GM23338 (cell line): Measurements from ENCODE around the gene LMO1. TPM values are rescaled to one million over a fixed set of nuclear protein-coding genes. Genes with fewer than 3 reads are reported as not detected.

ENCODE experiments used
- ATAC-seq: fragments of 200-7000 bp; cut with Tn5 transposase; 3 replicates; pipeline ENCODE4 v1.9.1; 2020
- DNase-seq: peaks from one replicate; pipeline ENCODE4 v3.0.0-alpha.2; 2015; ENCODE audit warnings: low spot score
- H2AFZ ChIP-seq: fragments of 200-600 bp; sonication (generic); 2 replicates; pipeline ENCODE4 v1.8.0; 2016; ENCODE audit warnings: antibody characterized with exemption, mild to moderate bottlenecking, moderate library complexity
- H3F3A ChIP-seq: fragments of 200-600 bp; sonication (generic); replicated peaks from 2 replicates; pipeline ENCODE4 v1.8.0; 2017; ENCODE audit warnings: antibody characterized with exemption, mixed run types, low read depth
- H3K27ac ChIP-seq: fragments of 200-600 bp; sonication (generic); 2 replicates; pipeline ENCODE4 v1.6.1; 2016; ENCODE audit warnings: low read depth
- H3K27me3 ChIP-seq: fragments of 200-600 bp; sonication (generic); 2 replicates; pipeline ENCODE4 v1.8.0; 2016; ENCODE audit warnings: mild to moderate bottlenecking, mixed run types, moderate library complexity; ENCODE audit not compliant: insufficient read depth
- H3K36me3 ChIP-seq: fragments of 200-600 bp; sonication (generic); 2 replicates; pipeline ENCODE4 v1.8.0; 2016; ENCODE audit warnings: mild to moderate bottlenecking; ENCODE audit not compliant: insufficient read depth
- H3K4me1 ChIP-seq: fragments of 200-600 bp; sonication (generic); 2 replicates; pipeline ENCODE4 v1.8.0; 2016; ENCODE audit warnings: mild to moderate bottlenecking, moderate library complexity; ENCODE audit not compliant: insufficient read depth
- H3K4me2 ChIP-seq: fragments of 200-600 bp; sonication (generic); 2 replicates; pipeline ENCODE4 v1.7.1; 2017; ENCODE audit warnings: mixed run types
- H3K4me3 ChIP-seq: fragments of 200-600 bp; sonication (generic); 2 replicates; pipeline ENCODE4 v1.6.1; 2016; ENCODE audit warnings: mixed run types
- H3K79me2 ChIP-seq: fragments of 200-600 bp; sonication (generic); replicated peaks from 2 replicates; pipeline ENCODE4 v1.8.0; 2017; ENCODE audit warnings: mild to moderate bottlenecking; ENCODE audit not compliant: insufficient read depth
- H3K9me2 ChIP-seq: fragments of 200-600 bp; sonication (generic); 2 replicates; pipeline ENCODE4 v1.8.0; 2017; ENCODE audit not compliant: insufficient read depth
- H4K20me1 ChIP-seq: fragments of 200-600 bp; sonication (generic); replicated peaks from 2 replicates; pipeline ENCODE4 v1.8.0; 2017; ENCODE audit warnings: mild to moderate bottlenecking; ENCODE audit not compliant: insufficient read depth
- H3K27ac Mint-ChIP-seq: 2 replicates; pipeline ENCODE4 v1.8.0; 2020; ENCODE audit warnings: inconsistent platforms, mild to moderate bottlenecking, moderate library complexity, mixed read lengths
- H3K27me3 Mint-ChIP-seq: 3 replicates; pipeline ENCODE4 v1.8.0; 2022; ENCODE audit warnings: low read depth, mild to moderate bottlenecking, moderate library complexity, mixed read lengths, inconsistent platforms; ENCODE audit not compliant: insufficient read depth, poor library complexity
- H3K36me3 Mint-ChIP-seq: 3 replicates; pipeline ENCODE4 v1.8.0; 2021; ENCODE audit warnings: low read depth, mild to moderate bottlenecking, inconsistent platforms, moderate library complexity, mixed read lengths
- H3K4me1 Mint-ChIP-seq: 3 replicates; pipeline ENCODE4 v1.8.0; 2020; ENCODE audit warnings: mild to moderate bottlenecking, inconsistent platforms, mixed read lengths
- H3K4me3 Mint-ChIP-seq: 3 replicates; pipeline ENCODE4 v1.8.0; 2021; ENCODE audit warnings: moderate library complexity, mild to moderate bottlenecking, inconsistent platforms, mixed read lengths
- H3K9me3 Mint-ChIP-seq: 3 replicates; pipeline ENCODE4 v1.8.0; 2020; ENCODE audit warnings: moderate library complexity, mild to moderate bottlenecking, inconsistent platforms, mixed read lengths
- CREB1 ChIP-seq: fragments of 250-450 bp; sonication (Bioruptor Pico); IDR thresholded peaks from 2 replicates; pipeline ENCODE4 v1.5.0; 2020; ENCODE audit warnings: low read depth, mild to moderate bottlenecking, moderate library complexity
- STAT1 ChIP-seq: IDR thresholded peaks from one replicate; pipeline ENCODE4 v1.6.1; 2016; ENCODE audit warnings: antibody characterized with exemption; ENCODE audit not compliant: unreplicated experiment
- ZNF331 ChIP-seq: fragments of 250-450 bp; sonication (Bioruptor Pico); IDR thresholded peaks from 2 replicates; pipeline ENCODE4 v1.5.0; 2020; ENCODE audit warnings: low read depth, mild to moderate bottlenecking, moderate library complexity
- polyA plus RNA-seq: library from polyadenylated mRNA; unstranded; fragments of >200 nt; fragmentation: Nextera tagmentation; extraction: Ambion mirVana; gene quantifications from 2 replicates; pipeline ENCODE4 v1.2.1, GENCODE V29; 2016
- total RNA-seq: library from RNA; depleted of rRNA; stranded (reverse); fragments of >200 nt; shearing (Covaris generic); gene quantifications from 2 replicates; pipeline ENCODE4 v1.2.3, GENCODE V29; 2014
- TF ChIP-seq, protein P1 (sequence below): fragments of 250-450 bp; sonication (Bioruptor Pico); IDR thresholded peaks from 2 replicates; pipeline ENCODE4 v1.5.0; 2020; ENCODE audit warnings: mild to moderate bottlenecking, moderate library complexity
- TF ChIP-seq, protein P2 (sequence below): IDR thresholded peaks from 2 replicates; pipeline ENCODE4 v1.6.1; 2016; ENCODE audit warnings: antibody characterized with exemption
- TF ChIP-seq, protein P3 (sequence below): IDR thresholded peaks from one replicate; pipeline ENCODE4 v1.6.1; 2018; ENCODE audit warnings: antibody characterized with exemption; ENCODE audit not compliant: unreplicated experiment

LMO1 gene
- total and polyA plus RNA-seq, 2 experiments from 2014 or later: 0.40 TPM; not detected in 1

DNA sequence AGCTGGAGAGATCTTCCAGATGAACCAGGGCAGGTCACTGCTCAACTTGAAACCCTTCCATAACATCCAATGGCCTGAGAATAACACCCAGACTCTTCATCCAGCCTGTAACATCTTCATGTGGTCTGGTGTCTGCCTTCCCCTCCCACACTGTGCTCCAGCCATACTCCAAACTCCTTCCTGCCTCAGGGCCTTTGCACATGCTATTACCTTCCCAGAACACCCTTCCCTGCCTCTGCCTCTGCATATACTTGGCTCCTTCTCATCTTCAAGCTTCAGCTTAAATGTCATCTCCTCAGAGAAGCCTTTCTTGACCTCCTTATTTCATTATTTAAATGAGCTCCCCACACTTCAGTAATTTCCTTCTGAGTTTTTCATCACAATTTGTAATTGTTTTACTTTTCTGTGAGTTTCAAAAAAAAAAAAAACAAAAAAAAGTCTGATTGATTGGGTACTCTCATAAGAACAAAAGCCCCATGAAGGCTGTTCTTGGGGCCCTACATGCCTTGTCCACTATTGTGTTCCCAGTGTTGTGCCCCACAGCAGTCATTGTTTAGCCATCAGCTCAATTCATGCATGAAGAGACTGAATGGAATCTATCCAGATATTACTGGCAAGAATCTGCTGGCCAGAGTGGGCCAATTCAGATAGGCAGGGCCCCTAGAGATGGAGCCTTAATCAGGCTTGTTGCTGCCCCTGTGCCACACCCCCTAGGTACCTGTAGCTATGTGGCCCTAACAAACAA, 22.1 kb downstream of the LMO1 start (continued):
- TF ChIP-seq, protein P1, sequence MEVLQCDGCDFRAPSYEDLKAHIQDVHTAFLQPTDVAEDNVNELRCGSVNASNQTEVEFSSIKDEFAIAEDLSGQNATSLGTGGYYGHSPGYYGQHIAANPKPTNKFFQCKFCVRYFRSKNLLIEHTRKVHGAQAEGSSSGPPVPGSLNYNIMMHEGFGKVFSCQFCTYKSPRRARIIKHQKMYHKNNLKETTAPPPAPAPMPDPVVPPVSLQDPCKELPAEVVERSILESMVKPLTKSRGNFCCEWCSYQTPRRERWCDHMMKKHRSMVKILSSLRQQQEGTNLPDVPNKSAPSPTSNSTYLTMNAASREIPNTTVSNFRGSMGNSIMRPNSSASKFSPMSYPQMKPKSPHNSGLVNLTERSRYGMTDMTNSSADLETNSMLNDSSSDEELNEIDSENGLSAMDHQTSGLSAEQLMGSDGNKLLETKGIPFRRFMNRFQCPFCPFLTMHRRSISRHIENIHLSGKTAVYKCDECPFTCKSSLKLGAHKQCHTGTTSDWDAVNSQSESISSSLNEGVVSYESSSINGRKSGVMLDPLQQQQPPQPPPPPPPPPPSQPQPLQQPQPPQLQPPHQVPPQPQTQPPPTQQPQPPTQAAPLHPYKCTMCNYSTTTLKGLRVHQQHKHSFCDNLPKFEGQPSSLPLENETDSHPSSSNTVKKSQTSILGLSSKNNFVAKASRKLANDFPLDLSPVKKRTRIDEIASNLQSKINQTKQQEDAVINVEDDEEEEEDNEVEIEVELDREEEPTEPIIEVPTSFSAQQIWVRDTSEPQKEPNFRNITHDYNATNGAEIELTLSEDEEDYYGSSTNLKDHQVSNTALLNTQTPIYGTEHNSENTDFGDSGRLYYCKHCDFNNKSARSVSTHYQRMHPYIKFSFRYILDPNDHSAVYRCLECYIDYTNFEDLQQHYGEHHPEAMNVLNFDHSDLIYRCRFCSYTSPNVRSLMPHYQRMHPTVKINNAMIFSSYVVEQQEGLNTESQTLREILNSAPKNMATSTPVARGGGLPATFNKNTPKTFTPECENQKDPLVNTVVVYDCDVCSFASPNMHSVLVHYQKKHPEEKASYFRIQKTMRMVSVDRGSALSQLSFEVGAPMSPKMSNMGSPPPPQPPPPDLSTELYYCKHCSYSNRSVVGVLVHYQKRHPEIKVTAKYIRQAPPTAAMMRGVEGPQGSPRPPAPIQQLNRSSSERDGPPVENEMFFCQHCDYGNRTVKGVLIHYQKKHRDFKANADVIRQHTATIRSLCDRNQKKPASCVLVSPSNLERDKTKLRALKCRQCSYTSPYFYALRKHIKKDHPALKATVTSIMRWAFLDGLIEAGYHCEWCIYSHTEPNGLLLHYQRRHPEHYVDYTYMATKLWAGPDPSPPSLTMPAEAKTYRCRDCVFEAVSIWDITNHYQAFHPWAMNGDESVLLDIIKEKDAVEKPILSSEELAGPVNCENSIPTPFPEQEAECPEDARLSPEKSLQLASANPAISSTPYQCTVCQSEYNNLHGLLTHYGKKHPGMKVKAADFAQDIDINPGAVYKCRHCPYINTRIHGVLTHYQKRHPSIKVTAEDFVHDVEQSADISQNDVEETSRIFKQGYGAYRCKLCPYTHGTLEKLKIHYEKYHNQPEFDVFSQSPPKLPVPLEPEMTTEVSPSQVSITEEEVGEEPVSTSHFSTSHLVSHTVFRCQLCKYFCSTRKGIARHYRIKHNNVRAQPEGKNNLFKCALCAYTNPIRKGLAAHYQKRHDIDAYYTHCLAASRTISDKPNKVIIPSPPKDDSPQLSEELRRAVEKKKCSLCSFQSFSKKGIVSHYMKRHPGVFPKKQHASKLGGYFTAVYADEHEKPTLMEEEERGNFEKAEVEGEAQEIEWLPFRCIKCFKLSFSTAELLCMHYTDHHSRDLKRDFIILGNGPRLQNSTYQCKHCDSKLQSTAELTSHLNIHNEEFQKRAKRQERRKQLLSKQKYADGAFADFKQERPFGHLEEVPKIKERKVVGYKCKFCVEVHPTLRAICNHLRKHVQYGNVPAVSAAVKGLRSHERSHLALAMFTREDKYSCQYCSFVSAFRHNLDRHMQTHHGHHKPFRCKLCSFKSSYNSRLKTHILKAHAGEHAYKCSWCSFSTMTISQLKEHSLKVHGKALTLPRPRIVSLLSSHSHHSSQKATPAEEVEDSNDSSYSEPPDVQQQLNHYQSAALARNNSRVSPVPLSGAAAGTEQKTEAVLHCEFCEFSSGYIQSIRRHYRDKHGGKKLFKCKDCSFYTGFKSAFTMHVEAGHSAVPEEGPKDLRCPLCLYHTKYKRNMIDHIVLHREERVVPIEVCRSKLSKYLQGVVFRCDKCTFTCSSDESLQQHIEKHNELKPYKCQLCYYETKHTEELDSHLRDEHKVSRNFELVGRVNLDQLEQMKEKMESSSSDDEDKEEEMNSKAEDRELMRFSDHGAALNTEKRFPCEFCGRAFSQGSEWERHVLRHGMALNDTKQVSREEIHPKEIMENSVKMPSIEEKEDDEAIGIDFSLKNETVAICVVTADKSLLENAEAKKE (CRISPR knock-in tag): no peak

DNA sequence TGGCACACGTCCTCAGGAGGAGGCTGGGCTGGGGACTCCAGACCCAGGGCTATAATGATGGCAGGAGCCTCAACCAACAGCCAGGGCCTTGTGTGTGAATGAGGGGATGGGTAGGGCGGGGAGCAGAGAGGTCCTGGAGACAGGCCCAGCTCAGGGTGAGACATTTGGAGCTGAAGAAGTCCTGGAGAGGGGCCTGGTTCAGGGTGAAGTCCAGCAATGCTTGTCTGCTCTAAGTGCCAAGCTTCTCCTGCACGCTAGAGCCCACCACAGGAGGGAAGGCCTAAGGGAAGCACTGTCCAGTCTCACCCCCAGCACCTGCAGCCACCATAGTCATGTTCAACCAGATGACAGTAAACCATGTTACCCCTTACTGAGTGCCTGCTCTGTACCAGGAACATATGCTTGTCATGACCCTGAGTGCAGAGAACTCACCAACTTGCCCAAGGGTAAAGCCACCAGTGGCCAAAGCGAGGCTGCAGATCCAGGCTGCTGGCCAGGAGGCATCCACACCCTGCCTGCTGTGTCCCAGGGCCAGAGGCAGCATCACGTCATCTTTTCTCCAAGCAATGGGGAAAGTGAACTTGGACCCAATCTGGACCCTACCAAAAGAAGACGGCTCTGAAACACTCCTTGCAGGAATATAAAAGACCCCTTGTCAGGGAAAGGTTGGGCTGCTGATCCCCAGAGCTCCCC, 24.0 kb downstream of the LMO1 start:
- H3K36me3 Mint-ChIP-seq: no peaks in the 10 kb centered on the region; the same call in 2 of the 3 replicates
- peaks cover 31% of the 10 kb centered on the region for H3K4me1 Mint-ChIP-seq
- ATAC-seq (no peak), DNase-seq (no peak)
- H3F3A ChIP-seq: 0 out of 2 replicates have a peak, but pooled peaks cover 4% of the 10 kb centered on the region
- H3K27me3 Mint-ChIP-seq: peaks cover 14% of the 10 kb centered on the region
- H3K79me2 ChIP-seq: no peaks in the 10 kb centered on the region
- no peak overlapping the region for H3K4me3 ChIP-seq
- no peaks in the 10 kb centered on the region for H4K20me1 ChIP-seq
- H3K27me3 ChIP-seq: no peaks in the 10 kb centered on the region
- no peak overlapping the region for H3K4me2 ChIP-seq
- H3K4me1 ChIP-seq: peaks cover 18% of the 10 kb centered on the region
- H3K9me3 Mint-ChIP-seq: peaks cover 3% of the 10 kb centered on the region; the same call in 1 of the 3 replicates
- no peaks in the 10 kb centered on the region for H3K36me3 ChIP-seq
- H3K27ac Mint-ChIP-seq: no peak overlapping the region
- no peak overlapping the region for H3K27ac ChIP-seq
- H2AFZ ChIP-seq: peak overlapping the region; percentile 59; the same call in 1 of the 2 replicates
- no peak overlapping the region for H3K4me3 Mint-ChIP-seq
- no peaks in the 10 kb centered on the region for H3K9me2 ChIP-seq
- TF ChIP-seq, protein P2, sequence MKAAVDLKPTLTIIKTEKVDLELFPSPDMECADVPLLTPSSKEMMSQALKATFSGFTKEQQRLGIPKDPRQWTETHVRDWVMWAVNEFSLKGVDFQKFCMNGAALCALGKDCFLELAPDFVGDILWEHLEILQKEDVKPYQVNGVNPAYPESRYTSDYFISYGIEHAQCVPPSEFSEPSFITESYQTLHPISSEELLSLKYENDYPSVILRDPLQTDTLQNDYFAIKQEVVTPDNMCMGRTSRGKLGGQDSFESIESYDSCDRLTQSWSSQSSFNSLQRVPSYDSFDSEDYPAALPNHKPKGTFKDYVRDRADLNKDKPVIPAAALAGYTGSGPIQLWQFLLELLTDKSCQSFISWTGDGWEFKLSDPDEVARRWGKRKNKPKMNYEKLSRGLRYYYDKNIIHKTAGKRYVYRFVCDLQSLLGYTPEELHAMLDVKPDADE: no peak
- TF ChIP-seq ZNF331 (CRISPR knock-in tag) (no peak), STAT1 (no peak), CREB1 (no peak)
- TF ChIP-seq, protein P3, sequence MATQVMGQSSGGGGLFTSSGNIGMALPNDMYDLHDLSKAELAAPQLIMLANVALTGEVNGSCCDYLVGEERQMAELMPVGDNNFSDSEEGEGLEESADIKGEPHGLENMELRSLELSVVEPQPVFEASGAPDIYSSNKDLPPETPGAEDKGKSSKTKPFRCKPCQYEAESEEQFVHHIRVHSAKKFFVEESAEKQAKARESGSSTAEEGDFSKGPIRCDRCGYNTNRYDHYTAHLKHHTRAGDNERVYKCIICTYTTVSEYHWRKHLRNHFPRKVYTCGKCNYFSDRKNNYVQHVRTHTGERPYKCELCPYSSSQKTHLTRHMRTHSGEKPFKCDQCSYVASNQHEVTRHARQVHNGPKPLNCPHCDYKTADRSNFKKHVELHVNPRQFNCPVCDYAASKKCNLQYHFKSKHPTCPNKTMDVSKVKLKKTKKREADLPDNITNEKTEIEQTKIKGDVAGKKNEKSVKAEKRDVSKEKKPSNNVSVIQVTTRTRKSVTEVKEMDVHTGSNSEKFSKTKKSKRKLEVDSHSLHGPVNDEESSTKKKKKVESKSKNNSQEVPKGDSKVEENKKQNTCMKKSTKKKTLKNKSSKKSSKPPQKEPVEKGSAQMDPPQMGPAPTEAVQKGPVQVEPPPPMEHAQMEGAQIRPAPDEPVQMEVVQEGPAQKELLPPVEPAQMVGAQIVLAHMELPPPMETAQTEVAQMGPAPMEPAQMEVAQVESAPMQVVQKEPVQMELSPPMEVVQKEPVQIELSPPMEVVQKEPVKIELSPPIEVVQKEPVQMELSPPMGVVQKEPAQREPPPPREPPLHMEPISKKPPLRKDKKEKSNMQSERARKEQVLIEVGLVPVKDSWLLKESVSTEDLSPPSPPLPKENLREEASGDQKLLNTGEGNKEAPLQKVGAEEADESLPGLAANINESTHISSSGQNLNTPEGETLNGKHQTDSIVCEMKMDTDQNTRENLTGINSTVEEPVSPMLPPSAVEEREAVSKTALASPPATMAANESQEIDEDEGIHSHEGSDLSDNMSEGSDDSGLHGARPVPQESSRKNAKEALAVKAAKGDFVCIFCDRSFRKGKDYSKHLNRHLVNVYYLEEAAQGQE: no peak
